Fibroblast of lung (primary cell): ENCODE measurements around the gene PPP1R14B. TPM values are rescaled to one million over a fixed set of nuclear protein-coding genes. Genes with fewer than 3 reads are reported as not detected.

Experiments used
- DNase-seq, 2 donors: peaks; one replicate each; pipeline versions ENCODE4 v3.0.0 to v3.0.0-alpha.2; 2010; ENCODE audit warnings: low read depth in 2 of 2
- H2AFZ ChIP-seq: 2 replicates; pipeline ENCODE4 v1.5.1; 2012; ENCODE audit warnings: low read length, control low read depth, inconsistent platforms
- H3K27ac ChIP-seq: 2 replicates; pipeline ENCODE4 v1.5.1; 2011; ENCODE audit warnings: low read length, control low read depth; ENCODE audit not compliant: insufficient read depth
- H3K27me3 ChIP-seq: 2 replicates; pipeline ENCODE4 v1.5.1; 2011; ENCODE audit warnings: mild to moderate bottlenecking, low read length; ENCODE audit not compliant: control insufficient read depth, insufficient read depth
- H3K36me3 ChIP-seq: 2 replicates; pipeline ENCODE4 v1.5.1; 2011; ENCODE audit warnings: low read length; ENCODE audit not compliant: control insufficient read depth, insufficient read depth
- H3K4me1 ChIP-seq: 2 replicates; pipeline ENCODE4 v1.5.1; 2011; ENCODE audit warnings: low read length; ENCODE audit not compliant: control insufficient read depth, insufficient read depth; ENCODE audit errors: extremely low read depth
- H3K4me2 ChIP-seq: 2 replicates; pipeline ENCODE4 v1.5.1; 2011; ENCODE audit warnings: low read length, control low read depth; ENCODE audit not compliant: insufficient read depth; ENCODE audit errors: extremely low read depth
- H3K4me3 ChIP-seq, 4 experiments: fragments of 200-600 bp in 1 of 4; sonication (generic) in 1 of 4; replicated peaks in 1 of 4; 2 replicates each; pipeline ENCODE4 v1.5.1; 2011 to 2016; ENCODE audit warnings: low read length in 4 of 4, low read depth in 3 of 4, mild to moderate bottlenecking in 3 of 4, control low read depth in 2 of 4, inconsistent platforms in 1 of 4, mixed read lengths in 1 of 4; ENCODE audit not compliant: insufficient read depth in 1 of 4; ENCODE audit errors: control extremely low read depth in 1 of 4
- H3K79me2 ChIP-seq: 2 replicates; pipeline ENCODE4 v1.5.1; 2012; ENCODE audit warnings: mild to moderate bottlenecking, low read length, inconsistent platforms; ENCODE audit not compliant: control insufficient read depth, insufficient read depth
- H3K9ac ChIP-seq: 2 replicates; pipeline ENCODE4 v1.5.1; 2011; ENCODE audit warnings: mild to moderate bottlenecking, low read length, control low read depth; ENCODE audit not compliant: insufficient read depth
- H3K9me3 ChIP-seq: 2 replicates; pipeline ENCODE4 v1.5.1; 2012; ENCODE audit warnings: low read depth, low read length; ENCODE audit not compliant: control insufficient read depth, insufficient read depth
- H4K20me1 ChIP-seq: 2 replicates; pipeline ENCODE4 v1.5.1; 2011; ENCODE audit warnings: low read length; ENCODE audit not compliant: control insufficient read depth, insufficient read depth; ENCODE audit errors: extremely low read depth
- EZH2 ChIP-seq: IDR thresholded peaks from 2 replicates; pipeline ENCODE4 v1.5.1; 2012; ENCODE audit warnings: low read length, control low read depth, mild to moderate bottlenecking; ENCODE audit errors: missing control alignments
- polyA plus RNA-seq, 2 donors: library from polyadenylated mRNA; depleted of rRNA in 1 of 2; stranded (reverse) in 1 of 2; unstranded in 1 of 2; fragments of >200 nt; gene quantifications; 2 replicates each; pipeline ENCODE4 v1.2.1, GENCODE V29; 2011 to 2012; ENCODE audit warnings: missing spikeins in 1 of 2
- total RNA-seq: library from RNA; depleted of rRNA; stranded (reverse); fragments of >200 nt; gene quantifications from 2 replicates; pipeline ENCODE4 v1.2.1, GENCODE V29; 2014
- TF ChIP-seq, protein P1 (sequence below), 2 donors: IDR thresholded peaks in 1 of 2; conservative IDR thresholded peaks in 1 of 2; 1 replicate in 1 of 2; 2 replicates in 1 of 2; pipeline ENCODE4 v1.5.1; 2011 to 2012; ENCODE audit warnings: low read length in 2 of 2, control low read depth in 1 of 2, inconsistent platforms in 1 of 2, low read depth in 1 of 2, mild to moderate bottlenecking in 1 of 2

Gene PPP1R14B
- total and polyA plus RNA-seq, 2 donors (not counting 1 experiment from before 2014, with no cell fraction given): 107 to 122 TPM

DNA sequence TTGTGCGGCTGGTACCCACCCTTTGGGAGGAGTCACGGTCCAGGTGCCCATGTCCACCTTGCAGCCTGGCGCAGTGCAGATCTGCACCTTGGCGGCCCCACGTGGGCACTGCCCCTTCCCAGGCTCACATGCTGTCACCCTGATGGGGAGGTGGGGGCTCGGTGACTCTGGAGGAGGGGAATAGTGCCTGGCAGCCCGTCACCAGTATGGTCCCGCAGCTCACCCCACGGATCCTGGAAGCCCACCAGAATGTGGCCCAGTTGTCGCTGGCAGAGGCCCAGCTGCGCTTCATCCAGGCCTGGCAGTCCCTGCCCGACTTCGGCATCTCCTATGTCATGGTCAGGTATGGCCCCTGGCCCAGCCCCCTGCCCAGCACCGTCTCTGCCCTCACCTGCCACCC is 25.9 kb downstream of the PPP1R14B start:
- Histone ChIP-seq H3K27me3 (no peaks in the 10 kb centered on the region), H3K27ac (no peak overlapping the region), H3K36me3 (peaks cover 14% of the 10 kb centered on the region), H3K79me2 (no peaks in the 10 kb centered on the region), H3K9ac (no peak overlapping the region), H3K4me1 (peaks cover 3% of the 10 kb centered on the region), H2AFZ (no peak overlapping the region), H3K4me3 (no peak overlapping the region), H3K4me2 (no peak overlapping the region), H4K20me1 (no peaks in the 10 kb centered on the region), H3K9me3 (no peaks in the 10 kb centered on the region)
- no peak for DNase-seq
- TF ChIP-seq, protein P1, sequence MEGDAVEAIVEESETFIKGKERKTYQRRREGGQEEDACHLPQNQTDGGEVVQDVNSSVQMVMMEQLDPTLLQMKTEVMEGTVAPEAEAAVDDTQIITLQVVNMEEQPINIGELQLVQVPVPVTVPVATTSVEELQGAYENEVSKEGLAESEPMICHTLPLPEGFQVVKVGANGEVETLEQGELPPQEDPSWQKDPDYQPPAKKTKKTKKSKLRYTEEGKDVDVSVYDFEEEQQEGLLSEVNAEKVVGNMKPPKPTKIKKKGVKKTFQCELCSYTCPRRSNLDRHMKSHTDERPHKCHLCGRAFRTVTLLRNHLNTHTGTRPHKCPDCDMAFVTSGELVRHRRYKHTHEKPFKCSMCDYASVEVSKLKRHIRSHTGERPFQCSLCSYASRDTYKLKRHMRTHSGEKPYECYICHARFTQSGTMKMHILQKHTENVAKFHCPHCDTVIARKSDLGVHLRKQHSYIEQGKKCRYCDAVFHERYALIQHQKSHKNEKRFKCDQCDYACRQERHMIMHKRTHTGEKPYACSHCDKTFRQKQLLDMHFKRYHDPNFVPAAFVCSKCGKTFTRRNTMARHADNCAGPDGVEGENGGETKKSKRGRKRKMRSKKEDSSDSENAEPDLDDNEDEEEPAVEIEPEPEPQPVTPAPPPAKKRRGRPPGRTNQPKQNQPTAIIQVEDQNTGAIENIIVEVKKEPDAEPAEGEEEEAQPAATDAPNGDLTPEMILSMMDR (conservative IDR thresholded peaks at IDR 0.05 in 1 of 2, IDR thresholded peaks at IDR 0.05 in 1 of 2; ENCODE audit: low read depth in 1 of 2, low read length in 2 of 2): no peak
- TF ChIP-seq EZH2: no peak

- no peaks in the 10 kb centered on the region for H3K27me3 ChIP-seq
- no peaks in the 10 kb centered on the region for H3K79me2 ChIP-seq
- H3K4me2 ChIP-seq: no peak overlapping the region
- H3K27ac ChIP-seq: no peak overlapping the region
- H3K9ac ChIP-seq: no peak overlapping the region
- no peak for TF ChIP-seq EZH2
- TF ChIP-seq, protein P1 (conservative IDR thresholded peaks at IDR 0.05 in 1 of 2, IDR thresholded peaks at IDR 0.05 in 1 of 2; ENCODE audit: low read depth in 1 of 2, low read length in 2 of 2): no peak
- H3K4me3 ChIP-seq: no peak overlapping the region
- no peak overlapping the region for H2AFZ ChIP-seq
- H3K9me3 ChIP-seq: no peaks in the 10 kb centered on the region
- no peak for DNase-seq
- H4K20me1 ChIP-seq: no peaks in the 10 kb centered on the region
- peaks cover 2% of the 10 kb centered on the region for H3K4me1 ChIP-seq
- peaks cover 14% of the 10 kb centered on the region for H3K36me3 ChIP-seq
These were observed 26.5 kb downstream of the PPP1R14B start for GRCh38 chr11:64220271-64220670.

- peaks cover 14% of the 10 kb centered on the region for H3K36me3 ChIP-seq
- H4K20me1 ChIP-seq: no peaks in the 10 kb centered on the region
- H3K27me3 ChIP-seq: no peaks in the 10 kb centered on the region
- DNase-seq: no peak
- H3K79me2 ChIP-seq: no peaks in the 10 kb centered on the region
- H3K4me2 ChIP-seq: no peak overlapping the region
- TF ChIP-seq, protein P1 (conservative IDR thresholded peaks at IDR 0.05 in 1 of 2, IDR thresholded peaks at IDR 0.05 in 1 of 2; ENCODE audit: low read depth in 1 of 2, low read length in 2 of 2): no peak
- no peak for TF ChIP-seq EZH2
- no peak overlapping the region for H3K27ac ChIP-seq
- no peaks in the 10 kb centered on the region for H3K9me3 ChIP-seq
- no peak overlapping the region for H3K9ac ChIP-seq
- no peak overlapping the region for H3K4me3 ChIP-seq
- no peak overlapping the region for H2AFZ ChIP-seq
- peaks cover 4% of the 10 kb centered on the region for H3K4me1 ChIP-seq
These were observed 27.0 kb downstream of the PPP1R14B start for GRCh38 chr11:64219755-64220154.
